Small intestine (tissue), 7 donors: ENCODE data around the gene VEGFC. TPM values are rescaled to one million over a fixed set of nuclear protein-coding genes. Genes with fewer than 3 reads are reported as not detected.

Experiments
- DNase-seq, 2 donors: peaks; one replicate each; pipeline versions ENCODE4 v3.0.0 to v3.0.0-alpha.2; 2013
- FAIRE-seq: peaks from 2 replicates; lab custom pipeline; 2012; peaks lifted over from hg19 to GRCh38; lab: Jason Lieb, UNC
- H3K27ac ChIP-seq, 3 donors: one replicate each; pipeline ENCODE4 v1.5.1; 2013; ENCODE audit warnings: low read length in 2 of 3, mild to moderate bottlenecking in 2 of 3, control low read depth in 1 of 3, inconsistent platforms in 1 of 3, low read depth in 1 of 3, moderate library complexity in 1 of 3
- H3K27me3 ChIP-seq, 3 donors: one replicate each; pipeline ENCODE4 v1.6.1; 2013; ENCODE audit warnings: low read length in 3 of 3, inconsistent platforms in 1 of 3; ENCODE audit not compliant: control insufficient read depth in 3 of 3, insufficient read depth in 3 of 3
- H3K36me3 ChIP-seq, 3 donors: one replicate each; pipeline ENCODE4 v1.6.1; 2013; ENCODE audit warnings: low read length in 3 of 3, inconsistent platforms in 1 of 3, low read depth in 1 of 3, mild to moderate bottlenecking in 1 of 3, moderate library complexity in 1 of 3; ENCODE audit not compliant: control insufficient read depth in 3 of 3, insufficient read depth in 2 of 3
- H3K4me1 ChIP-seq, 3 donors: one replicate each; pipeline ENCODE4 v1.6.1; 2013; ENCODE audit warnings: low read length in 2 of 3, inconsistent platforms in 1 of 3, low read depth in 1 of 3, mild to moderate bottlenecking in 1 of 3, moderate library complexity in 1 of 3; ENCODE audit not compliant: control insufficient read depth in 3 of 3, insufficient read depth in 2 of 3
- H3K4me3 ChIP-seq, 3 donors: one replicate each; pipeline ENCODE4 v1.5.1; 2013; ENCODE audit warnings: low read length in 3 of 3, control low read depth in 1 of 3, inconsistent platforms in 1 of 3, low read depth in 1 of 3, mild to moderate bottlenecking in 1 of 3, moderate library complexity in 1 of 3
- H3K9me3 ChIP-seq, 2 donors: one replicate each; pipeline ENCODE4 v1.6.1; 2013; ENCODE audit warnings: low read depth in 1 of 2, low read length in 1 of 2; ENCODE audit not compliant: control insufficient read depth in 2 of 2, insufficient read depth in 1 of 2
- WGBS, 3 donors: extraction: QIAGEN DNeasy Blood & Tissue Kit; methylation state at CpG; one replicate each; pipeline ENCODE4 v1.1.7; 2013; 5-methylcytosine and 5-hydroxymethylcytosine counted together
- polyA plus RNA-seq, 4 donors: library from polyadenylated mRNA; stranded (reverse) in 3 of 4; unstranded in 1 of 4; fragments of 200-250 nt in 3 of 4; fragments of 120-200 nt in 1 of 4; gene quantifications; one replicate each; pipeline versions ENCODE4 v1.2.1 to v1.2.3, GENCODE V29; 2013
- donor health status: healthy with polysubstance abuse.
- donor health status: control.
- donor health status: control.
- donor health status: Bipolar disorder and iron deficiency.
- donor health status: healthy.

VEGFC gene
- polyA plus RNA-seq, 4 donors = 0.81 to 9.1 (median 4.3) TPM; not detected in 1

DNA sequence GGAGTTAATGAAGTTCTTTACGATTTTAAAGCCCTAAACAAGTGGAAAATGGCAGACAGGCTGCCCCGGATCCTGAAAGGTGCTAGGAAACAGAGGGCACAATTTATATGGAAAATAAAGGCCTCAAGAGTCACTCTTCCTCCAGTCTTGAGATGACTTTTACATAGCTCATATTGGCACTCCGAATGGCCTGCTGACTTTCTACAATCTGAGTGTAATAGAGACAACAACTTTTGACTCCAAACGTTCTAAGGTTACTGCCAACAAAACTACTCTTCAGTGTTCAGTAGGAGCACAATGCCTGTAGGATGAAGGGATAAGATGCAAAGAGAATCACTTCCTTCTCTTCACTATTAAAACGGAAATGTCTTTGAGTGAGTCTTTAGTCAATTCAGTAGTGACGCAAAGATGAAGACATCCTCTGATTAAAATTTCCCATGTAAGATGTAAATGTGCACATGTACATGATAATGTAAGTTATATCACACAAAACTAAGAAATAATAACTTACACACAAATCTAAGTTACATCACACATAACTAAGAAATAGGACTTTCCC is 40.5 kb downstream of the VEGFC start:
- 65 to 76% (median 75%) methylated on average over 6 of the region's 6 CpGs for WGBS, 3 donors
- no peak for FAIRE-seq
- DNase-seq = no peak
- Histone ChIP-seq H3K27ac (no peak overlapping the region), H3K4me3 (no peak overlapping the region), H3K27me3 (no peaks in the 10 kb centered on the region), H3K36me3 (no peaks in the 10 kb centered on the region), H3K9me3 (no peaks in the 10 kb centered on the region), H3K4me1 (no peaks in the 10 kb centered on the region)

- no peak for FAIRE-seq
- H3K27ac ChIP-seq = no peak overlapping the region
- H3K9me3 ChIP-seq = no peaks in the 10 kb centered on the region
- H3K4me3 ChIP-seq = no peak overlapping the region
- WGBS, 3 donors = 63 to 82% (median 73%) methylated on average over 2 of the region's 2 CpGs
- H3K4me1 ChIP-seq = no peaks in the 10 kb centered on the region
- no peaks in the 10 kb centered on the region for H3K36me3 ChIP-seq
- no peaks in the 10 kb centered on the region for H3K27me3 ChIP-seq
- DNase-seq = no peak
Observed at GRCh38 chr4:176751061-176751460, 41.7 kb downstream of the VEGFC start.

- DNase-seq (no peak), FAIRE-seq (no peak)
- H3K27ac ChIP-seq = no peak overlapping the region
- no peaks in the 10 kb centered on the region for H3K36me3 ChIP-seq
- 83 to 89% (median 88%) methylated on average over 3 of the region's 3 CpGs for WGBS, 3 donors
- H3K4me1 ChIP-seq = no peaks in the 10 kb centered on the region
- H3K27me3 ChIP-seq = no peaks in the 10 kb centered on the region
- H3K4me3 ChIP-seq = no peak overlapping the region
- H3K9me3 ChIP-seq = no peaks in the 10 kb centered on the region
Observed at GRCh38 chr4:176746846-176747245, 45.9 kb downstream of the VEGFC start.

GRCh38 chr4:176745902-176746301 is 46.8 kb downstream of the VEGFC start:
- Histone ChIP-seq H3K36me3 (no peaks in the 10 kb centered on the region), H3K27ac (no peak overlapping the region), H3K27me3 (no peaks in the 10 kb centered on the region), H3K4me3 (no peak overlapping the region), H3K9me3 (no peaks in the 10 kb centered on the region), H3K4me1 (no peaks in the 10 kb centered on the region)
- DNase-seq (no peak), FAIRE-seq (no peak)

DNA sequence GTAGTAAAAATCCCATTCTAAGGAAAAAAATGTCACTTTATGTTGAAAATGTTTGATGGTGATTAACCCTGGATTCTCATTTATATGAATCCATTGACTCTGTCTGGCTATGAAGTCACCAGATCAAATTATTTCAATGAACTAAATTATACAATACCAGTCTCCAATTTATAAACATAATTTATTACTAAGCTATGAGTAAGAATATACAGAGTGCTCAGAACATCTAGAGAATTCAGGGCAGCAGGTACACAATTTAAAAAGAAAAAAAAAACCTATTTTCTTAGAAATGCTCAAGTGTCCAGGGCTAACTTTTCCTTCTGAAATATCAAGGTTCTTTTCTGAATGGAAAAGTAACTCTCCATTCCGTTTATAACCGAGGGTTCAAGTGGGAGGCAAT is 48.6 kb downstream of the VEGFC start:
- 83 to 92% (median 83%) methylated on average over 2 of the region's 2 CpGs for WGBS, 3 donors

GRCh38 chr4:176742211-176742610 is 50.5 kb downstream of the VEGFC start:
- Histone ChIP-seq H3K4me3 (no peak overlapping the region), H3K27me3 (no peaks in the 10 kb centered on the region), H3K4me1 (no peaks in the 10 kb centered on the region), H3K27ac (no peak overlapping the region), H3K36me3 (no peaks in the 10 kb centered on the region), H3K9me3 (no peaks in the 10 kb centered on the region)
- FAIRE-seq (no peak), DNase-seq (no peak)
- 78 to 80% (median 79%) methylated on average over 6 of the region's 6 CpGs for WGBS, 3 donors

More for the DNA sequence above, 48.6 kb downstream of the VEGFC start:
- Histone ChIP-seq H3K9me3 (no peaks in the 10 kb centered on the region), H3K36me3 (no peaks in the 10 kb centered on the region), H3K4me3 (no peak overlapping the region), H3K4me1 (no peaks in the 10 kb centered on the region), H3K27ac (no peak overlapping the region), H3K27me3 (no peaks in the 10 kb centered on the region)
- no peak for FAIRE-seq
- no peak for DNase-seq

- Histone ChIP-seq H3K27me3 (no peaks in the 10 kb centered on the region), H3K4me3 (no peak overlapping the region), H3K27ac (no peak overlapping the region), H3K4me1 (no peaks in the 10 kb centered on the region), H3K36me3 (no peaks in the 10 kb centered on the region), H3K9me3 (no peaks in the 10 kb centered on the region)
- DNase-seq (no peak), FAIRE-seq (no peak)
- 55 to 61% (median 60%) methylated on average over 4 of the region's 4 CpGs for WGBS, 3 donors
Observed at GRCh38 chr4:176741253-176741652, 51.5 kb downstream of the VEGFC start.

GRCh38 chr4:176735300-176735699 is 57.4 kb downstream of the VEGFC start:
- Histone ChIP-seq H3K4me3 (no peak overlapping the region), H3K27me3 (no peaks in the 10 kb centered on the region), H3K36me3 (no peaks in the 10 kb centered on the region), H3K9me3 (no peaks in the 10 kb centered on the region), H3K27ac (no peak overlapping the region), H3K4me1 (no peaks in the 10 kb centered on the region)
- DNase-seq (no peak), FAIRE-seq (no peak)
- WGBS, 3 donors = 78 to 85% (median 80%) methylated on average over 2 of the region's 2 CpGs

- Histone ChIP-seq H3K36me3 (no peaks in the 10 kb centered on the region), H3K27ac (no peak overlapping the region), H3K4me1 (no peaks in the 10 kb centered on the region), H3K9me3 (no peaks in the 10 kb centered on the region), H3K4me3 (no peak overlapping the region), H3K27me3 (no peaks in the 10 kb centered on the region)
- no peak for FAIRE-seq
- DNase-seq = no peak
- 66 to 72% (median 70%) methylated on average over 4 of the region's 4 CpGs for WGBS, 3 donors
Observed at GRCh38 chr4:176734461-176734860, 58.3 kb downstream of the VEGFC start.
